SK-N-SH (cell line): ENCODE data around the gene SMIM1. TPM values are rescaled to one million over a fixed set of nuclear protein-coding genes. Genes with fewer than 3 reads are reported as not detected.
"Not testable (repeated sequence)": the region's sequence is repeated elsewhere in the genome, so short reads cannot be mapped to it uniquely, and the experiment has no call there.

Experiments used
- CTCF ChIA-PET: fragments of 300-600, 350-600 bp; formaldehyde crosslinking; extraction: SDS; loops from one replicate; lab custom pipeline; 2021; lab: Yijun Ruan, JAX
- POLR2A ChIA-PET: fragments of 350-600 bp; sonication (Branson Sonifier 250); formaldehyde crosslinking; extraction: SDS; loops from one replicate; lab custom pipeline; 2020; ENCODE audit warnings: antibody characterized with exemption, inconsistent platforms; lab: Yijun Ruan, JAX
- DNase-seq: peaks from one replicate; pipeline ENCODE4 v3.0.0; 2012
- H2AFZ ChIP-seq: fragments of 200-600 bp; sonication (generic); 2 replicates; pipeline ENCODE4 v1.8.1; 2016; ENCODE audit warnings: antibody characterized with exemption, mild to moderate bottlenecking, low read depth
- H3F3A ChIP-seq: fragments of 200-600 bp; sonication (generic); replicated peaks from 2 replicates; pipeline ENCODE3; 2016; ENCODE audit warnings: antibody characterized with exemption, mild to moderate bottlenecking; ENCODE audit not compliant: insufficient read depth
- H3K27ac ChIP-seq, 2 experiments: fragments of 200-500 bp in 1 of 2; fragments of 200-600 bp in 1 of 2; sonication (Bioruptor generic) in 1 of 2; sonication (generic), shearing (Covaris generic) in 1 of 2; 2 replicates each; pipeline versions ENCODE4 v1.5.1 to v1.6.1; 2014 to 2016; ENCODE audit warnings: low read depth in 2 of 2, inconsistent platforms in 1 of 2, low read length in 1 of 2, mild to moderate bottlenecking in 1 of 2, mixed read lengths in 1 of 2
- H3K27me3 ChIP-seq: fragments of 200-600 bp; sonication (generic), shearing (Covaris generic); 2 replicates; pipeline ENCODE4 v1.6.1; 2016; ENCODE audit warnings: mixed run types; ENCODE audit not compliant: insufficient read depth
- H3K36me3 ChIP-seq, 2 experiments: fragments of 200-500 bp in 1 of 2; fragments of 200-600 bp in 1 of 2; sonication (Bioruptor generic) in 1 of 2; sonication (generic) in 1 of 2; replicated peaks in 1 of 2; 2 replicates each; pipeline versions ENCODE3 to v1.5.1; 2014 to 2016; ENCODE audit warnings: low read length in 1 of 2, mild to moderate bottlenecking in 1 of 2; ENCODE audit not compliant: insufficient read depth in 2 of 2, control insufficient read depth in 1 of 2
- H3K4me1 ChIP-seq, 2 experiments: fragments of 200-500 bp in 1 of 2; fragments of 200-600 bp in 1 of 2; sonication (Bioruptor generic) in 1 of 2; sonication (generic), shearing (Covaris generic) in 1 of 2; 2 replicates each; pipeline versions ENCODE4 v1.5.1 to v1.6.1; 2014 to 2016; ENCODE audit warnings: low read depth in 1 of 2, low read length in 1 of 2, mixed run types in 1 of 2; ENCODE audit not compliant: insufficient read depth in 2 of 2, control insufficient read depth in 1 of 2
- H3K4me2 ChIP-seq: fragments of 200-600 bp; sonication (generic), shearing (Covaris generic); 2 replicates; pipeline ENCODE4 v1.6.1; 2017; ENCODE audit warnings: mixed run types
- H3K4me3 ChIP-seq, 2 experiments: fragments of 200-500 bp in 1 of 2; fragments of 200-600 bp in 1 of 2; sonication (Bioruptor generic) in 1 of 2; sonication (generic), shearing (Covaris generic) in 1 of 2; 2 replicates each; pipeline versions ENCODE4 v1.5.1 to v1.8.1; 2014 to 2016; ENCODE audit warnings: low read depth in 2 of 2, inconsistent platforms in 1 of 2, low read length in 1 of 2, mild to moderate bottlenecking in 1 of 2, mixed read lengths in 1 of 2, moderate library complexity in 1 of 2
- H3K79me2 ChIP-seq: fragments of 200-600 bp; sonication (generic); 2 replicates; pipeline ENCODE4 v1.8.1; 2017; ENCODE audit warnings: mild to moderate bottlenecking; ENCODE audit not compliant: insufficient read depth
- H3K9ac ChIP-seq: fragments of 200-600 bp; sonication (generic); 2 replicates; pipeline ENCODE4 v1.6.1; 2017; ENCODE audit warnings: mixed run types
- H3K9me2 ChIP-seq: fragments of 200-600 bp; sonication (generic); 2 replicates; pipeline ENCODE4 v1.6.1; 2017; ENCODE audit warnings: mixed run types
- H3K9me3 ChIP-seq: fragments of 200-600 bp; sonication (generic); 2 replicates; pipeline ENCODE4 v1.6.1; 2017; ENCODE audit warnings: mixed run types, mild to moderate bottlenecking, moderate library complexity
- H4K20me1 ChIP-seq: fragments of 200-600 bp; sonication (generic); 2 replicates; pipeline ENCODE4 v1.6.1; 2017; ENCODE audit warnings: mild to moderate bottlenecking, mixed run types; ENCODE audit not compliant: insufficient read depth
- RAD21 ChIP-seq: IDR thresholded peaks from 2 replicates; pipeline ENCODE4 v1.6.1; 2012; ENCODE audit warnings: mild to moderate bottlenecking, low read length
- SMC3 ChIP-seq: IDR thresholded peaks from 2 replicates; pipeline ENCODE4 v1.6.1; 2012; ENCODE audit warnings: low read depth, low read length, improper control_type of control experiment
- WGBS: methylation state at CpG from one replicate; pipeline ENCODE4 v1.1.6; 2017; ENCODE audit warnings: low lambda C conversion rate; 5-methylcytosine and 5-hydroxymethylcytosine counted together
- polyA plus RNA-seq, 3 experiments: library from polyadenylated mRNA; depleted of rRNA; stranded (reverse); fragments of >200 nt; gene quantifications; 2 replicates each; pipeline ENCODE4 v1.2.3, GENCODE V29; 2012
- TF ChIP-seq, protein P1 (sequence below): fragments of 200-600 bp; sonication (generic); IDR thresholded peaks from 2 replicates; pipeline ENCODE4 v1.6.1; 2017; ENCODE audit warnings: antibody characterized with exemption, mild to moderate bottlenecking, moderate library complexity
- TF ChIP-seq, protein P2 (sequence below): fragments of 150-350 bp; IDR thresholded peaks from 2 replicates; pipeline ENCODE4 v1.6.1; 2016; ENCODE audit warnings: mild to moderate bottlenecking, low read depth, low read length

The SMIM1 gene
- polyA plus RNA-seq, 1 of the 3 experiments (the other 2 are of a cell fraction), result 6.1 TPM

GRCh38 chr1:3724416-3725030 lies 48.0 kb upstream of the SMIM1 start:
- H3K27me3 ChIP-seq, POLR2A ChIA-PET, H3K79me2 ChIP-seq, H3K9me3 ChIP-seq, H3K36me3 ChIP-seq, H3K9me2 ChIP-seq, H3F3A ChIP-seq, H2AFZ ChIP-seq, H3K9ac ChIP-seq, H3K27ac ChIP-seq: not testable (repeated sequence)
- peak overlapping the region in 1 of 2 experiments; percentile 29; a peak in 1 of 4 replicates for H3K4me3 ChIP-seq
- peak; percentile 85 for DNase-seq
- H3K4me1 ChIP-seq, result peaks cover 0 to 32% of the 10 kb centered on the region in 2 experiments; a peak in 1 of 4 replicates
- 38% methylated on average over 14 of the region's 18 CpGs for WGBS
- TF ChIP-seq RAD21 (peak; percentile 95), SMC3 (peak; percentile 78)
- TF ChIP-seq, protein P1, sequence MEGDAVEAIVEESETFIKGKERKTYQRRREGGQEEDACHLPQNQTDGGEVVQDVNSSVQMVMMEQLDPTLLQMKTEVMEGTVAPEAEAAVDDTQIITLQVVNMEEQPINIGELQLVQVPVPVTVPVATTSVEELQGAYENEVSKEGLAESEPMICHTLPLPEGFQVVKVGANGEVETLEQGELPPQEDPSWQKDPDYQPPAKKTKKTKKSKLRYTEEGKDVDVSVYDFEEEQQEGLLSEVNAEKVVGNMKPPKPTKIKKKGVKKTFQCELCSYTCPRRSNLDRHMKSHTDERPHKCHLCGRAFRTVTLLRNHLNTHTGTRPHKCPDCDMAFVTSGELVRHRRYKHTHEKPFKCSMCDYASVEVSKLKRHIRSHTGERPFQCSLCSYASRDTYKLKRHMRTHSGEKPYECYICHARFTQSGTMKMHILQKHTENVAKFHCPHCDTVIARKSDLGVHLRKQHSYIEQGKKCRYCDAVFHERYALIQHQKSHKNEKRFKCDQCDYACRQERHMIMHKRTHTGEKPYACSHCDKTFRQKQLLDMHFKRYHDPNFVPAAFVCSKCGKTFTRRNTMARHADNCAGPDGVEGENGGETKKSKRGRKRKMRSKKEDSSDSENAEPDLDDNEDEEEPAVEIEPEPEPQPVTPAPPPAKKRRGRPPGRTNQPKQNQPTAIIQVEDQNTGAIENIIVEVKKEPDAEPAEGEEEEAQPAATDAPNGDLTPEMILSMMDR, result peak; percentile 91
- TF ChIP-seq, all 33 proteins: peak for 3; not testable (repeated sequence) for 30
- H3K4me2 ChIP-seq, H4K20me1 ChIP-seq: not testable (repeated sequence)
- CTCF ChIA-PET, result interaction anchor here (0.6 to 16.2 kb wide), 57 partner anchors 10 to 273 kb away, joined by 3 to 369 read pairs (median 5); partner anchors contain the start of genes CCDC27, LRRC47, TP73 and TPRG1L

GRCh38 chr1:3725366-3725765 lies 47.2 kb upstream of the SMIM1 start:
- H3K4me2 ChIP-seq, result no peak overlapping the region
- CTCF ChIA-PET, result interaction anchor here (0.9 to 16.2 kb wide), 17 partner anchors 9 to 106 kb away, joined by 4 to 369 read pairs (median 10); partner anchors contain the start of genes TP73 and TPRG1L

More at GRCh38 chr1:3725366-3725765, 47.2 kb upstream of the SMIM1 start:
- Histone ChIP-seq H3F3A (no peaks in the 10 kb centered on the region), H3K9me2 (no peaks in the 10 kb centered on the region), H3K27me3 (no peaks in the 10 kb centered on the region), H3K36me3 (no peaks in the 10 kb centered on the region), H3K79me2 (no peaks in the 10 kb centered on the region), H3K4me1 (peaks cover 0 to 23% of the 10 kb centered on the region in 2 experiments; a peak in 1 of 4 replicates), H3K9ac (no peak overlapping the region), H4K20me1 (no peaks in the 10 kb centered on the region), H3K9me3 (no peaks in the 10 kb centered on the region), H3K4me3 (no peak overlapping the region), H2AFZ (no peak overlapping the region), H3K27ac (no peak overlapping the region)
- TF ChIP-seq, protein P2, sequence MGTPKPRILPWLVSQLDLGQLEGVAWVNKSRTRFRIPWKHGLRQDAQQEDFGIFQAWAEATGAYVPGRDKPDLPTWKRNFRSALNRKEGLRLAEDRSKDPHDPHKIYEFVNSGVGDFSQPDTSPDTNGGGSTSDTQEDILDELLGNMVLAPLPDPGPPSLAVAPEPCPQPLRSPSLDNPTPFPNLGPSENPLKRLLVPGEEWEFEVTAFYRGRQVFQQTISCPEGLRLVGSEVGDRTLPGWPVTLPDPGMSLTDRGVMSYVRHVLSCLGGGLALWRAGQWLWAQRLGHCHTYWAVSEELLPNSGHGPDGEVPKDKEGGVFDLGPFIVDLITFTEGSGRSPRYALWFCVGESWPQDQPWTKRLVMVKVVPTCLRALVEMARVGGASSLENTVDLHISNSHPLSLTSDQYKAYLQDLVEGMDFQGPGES, result no peak
- POLR2A ChIA-PET, result no interaction called here
- DNase-seq, result no peak
- WGBS, result 94% methylated on average over 2 of the region's 2 CpGs
